Adrenal gland (tissue), 12 donors: ENCODE results near the gene ANTXR1. TPM values are rescaled to one million over a fixed set of nuclear protein-coding genes. Genes with fewer than 3 reads are reported as not detected.

Source experiments
- DNase-seq, 7 donors: peaks; one replicate each; pipeline ENCODE4 v3.0.0-alpha.2; 2019 to 2020
- H3K27ac ChIP-seq, 5 donors: fragments of 200-600 bp; sonication (generic) in 4 of 5; 1 replicate in 3 of 5; 2 replicates in 2 of 5; pipeline versions ENCODE4 v1.5.1 to v1.8.0; 2016 to 2020; ENCODE audit warnings: mild to moderate bottlenecking in 1 of 5
- H3K27me3 ChIP-seq: fragments of 200-600 bp; 2 replicates; pipeline ENCODE4 v1.8.0; 2021
- H3K36me3 ChIP-seq, 2 donors: fragments of 200-600 bp; replicated peaks in 1 of 2; 1 replicate in 1 of 2; 2 replicates in 1 of 2; pipeline versions ENCODE4 v1.5.1 to v1.8.0; 2018 to 2022
- H3K4me1 ChIP-seq, 2 donors: fragments of 200-600 bp; replicated peaks in 1 of 2; 1 replicate in 1 of 2; 2 replicates in 1 of 2; pipeline versions ENCODE4 v1.5.1 to v1.8.0; 2018 to 2021
- H3K4me3 ChIP-seq, 4 donors: fragments of 200-600 bp; sonication (generic) in 3 of 4; one replicate each; pipeline ENCODE4 v1.5.1; 2016 to 2018
- H3K9me3 ChIP-seq, 3 donors: fragments of 200-600 bp; sonication (generic) in 1 of 3; replicated peaks in 1 of 3; 1 replicate in 2 of 3; 2 replicates in 1 of 3; pipeline versions ENCODE4 v1.5.1 to v1.8.0; 2016 to 2021
- POLR2A ChIP-seq, 2 donors: fragments of 450-650 bp; IDR thresholded peaks; one replicate each; pipeline ENCODE4 v1.6.1; 2017; ENCODE audit warnings: antibody characterized with exemption in 2 of 2, mild to moderate bottlenecking in 2 of 2, moderate library complexity in 1 of 2
- WGBS, 4 donors: extraction: QIAGEN DNeasy Blood & Tissue Kit in 2 of 4; methylation state at CpG; one replicate each; pipeline versions ENCODE4 v1.1.5 to v1.1.7; 2013 to 2017; 5-methylcytosine and 5-hydroxymethylcytosine counted together
- intact Hi-C, 2 donors: fragments of 100-400 bp; cut with DNase I; formaldehyde crosslinking; loops; one replicate each; pipeline versions ENCODE4 v1.14.1 to v1.15.0; 2022 to 2023
- polyA plus RNA-seq, 3 donors: library from polyadenylated mRNA; stranded (reverse); fragments of 200-250 nt in 2 of 3; fragments of 350-450 nt in 1 of 3; fragmentation: Illumina TruSeq in 1 of 3; extraction: RNeasy Lipid Tissue Mini Kit (QIAGEN cat#74804) in 1 of 3; gene quantifications; one replicate each; pipeline ENCODE4 v1.2.3, GENCODE V29; 2013 to 2014
- total RNA-seq, 9 donors: library from RNA; depleted of rRNA in 4 of 9; stranded (reverse); fragments of >200 nt in 4 of 9; fragments of 120-200 nt in 1 of 9; fragmentation: NEBNext Ultra II Directional in 1 of 9; extraction: Animal tissue kit (Norgen Biotek cat#: 25700) in 1 of 9; gene quantifications; one replicate each; pipeline versions ENCODE4 v1.1.0 to v1.2.4, GENCODE V29; 2013 to 2023
- TF ChIP-seq, protein P1 (sequence below), 6 experiments: fragments of 450-650 bp in 4 of 6; fragments of 200-600 bp in 2 of 6; sonication (generic) in 1 of 6; IDR thresholded peaks; 1 replicate in 5 of 6; 2 replicates in 1 of 6; pipeline versions ENCODE4 v1.5.1 to v1.8.0; 2016 to 2021; ENCODE audit warnings: antibody characterized with exemption in 6 of 6, mild to moderate bottlenecking in 2 of 6, moderate library complexity in 1 of 6
- donor health status: healthy with polysubstance abuse.
- donor health status: Bipolar disorder and iron deficiency.
- donor health status: DM: yes; HTN: yes; CAD: no.
- donor health status: DM: no; HTN: no; CAD: no.
- donor health status: DM: no; HTN: no; CAD: no.
- donor health status: DM: yes; HTN: yes; CAD: no.

ANTXR1 gene
- total and polyA plus RNA-seq, 12 donors = 19.0 to 386 (median 119) TPM

DNA sequence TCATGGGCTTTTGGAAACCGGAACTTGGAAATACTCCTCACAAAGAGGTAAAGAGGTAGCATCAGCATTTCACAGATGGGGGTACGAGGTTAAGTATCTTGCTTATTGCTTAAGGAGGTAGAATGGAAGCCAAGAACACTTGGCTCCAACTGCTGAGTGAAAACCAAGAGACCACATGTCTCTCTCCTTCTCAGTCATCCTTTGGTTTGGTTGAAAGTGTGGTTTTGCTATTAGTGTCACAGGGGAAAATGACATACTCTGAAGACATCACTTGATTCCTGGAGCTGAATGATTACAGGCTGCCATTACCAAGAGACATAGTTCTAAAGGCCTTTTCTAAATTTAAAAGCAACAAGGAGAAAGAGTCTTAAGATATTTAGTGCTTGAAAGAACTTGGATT lies 41.5 kb downstream of the ANTXR1 start:
- DNase-seq = no peak
- Histone ChIP-seq H3K4me3 (no peak overlapping the region), H3K27me3 (no peaks in the 10 kb centered on the region), H3K36me3 (no peaks in the 10 kb centered on the region), H3K4me1 (peaks cover 0 to 11% of the 10 kb centered on the region in 2 donors), H3K9me3 (no peaks in the 10 kb centered on the region), H3K27ac (no peak overlapping the region)
- intact Hi-C loops = no loop called here
- TF ChIP-seq, protein P1, sequence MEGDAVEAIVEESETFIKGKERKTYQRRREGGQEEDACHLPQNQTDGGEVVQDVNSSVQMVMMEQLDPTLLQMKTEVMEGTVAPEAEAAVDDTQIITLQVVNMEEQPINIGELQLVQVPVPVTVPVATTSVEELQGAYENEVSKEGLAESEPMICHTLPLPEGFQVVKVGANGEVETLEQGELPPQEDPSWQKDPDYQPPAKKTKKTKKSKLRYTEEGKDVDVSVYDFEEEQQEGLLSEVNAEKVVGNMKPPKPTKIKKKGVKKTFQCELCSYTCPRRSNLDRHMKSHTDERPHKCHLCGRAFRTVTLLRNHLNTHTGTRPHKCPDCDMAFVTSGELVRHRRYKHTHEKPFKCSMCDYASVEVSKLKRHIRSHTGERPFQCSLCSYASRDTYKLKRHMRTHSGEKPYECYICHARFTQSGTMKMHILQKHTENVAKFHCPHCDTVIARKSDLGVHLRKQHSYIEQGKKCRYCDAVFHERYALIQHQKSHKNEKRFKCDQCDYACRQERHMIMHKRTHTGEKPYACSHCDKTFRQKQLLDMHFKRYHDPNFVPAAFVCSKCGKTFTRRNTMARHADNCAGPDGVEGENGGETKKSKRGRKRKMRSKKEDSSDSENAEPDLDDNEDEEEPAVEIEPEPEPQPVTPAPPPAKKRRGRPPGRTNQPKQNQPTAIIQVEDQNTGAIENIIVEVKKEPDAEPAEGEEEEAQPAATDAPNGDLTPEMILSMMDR (IDR thresholded peaks at IDR 0.05) = no peak
- TF ChIP-seq POLR2A (IDR thresholded peaks at IDR 0.05) = no peak
- 90 to 96% (median 93%) methylated on average over 2 of the region's 2 CpGs for WGBS, 4 donors

DNA sequence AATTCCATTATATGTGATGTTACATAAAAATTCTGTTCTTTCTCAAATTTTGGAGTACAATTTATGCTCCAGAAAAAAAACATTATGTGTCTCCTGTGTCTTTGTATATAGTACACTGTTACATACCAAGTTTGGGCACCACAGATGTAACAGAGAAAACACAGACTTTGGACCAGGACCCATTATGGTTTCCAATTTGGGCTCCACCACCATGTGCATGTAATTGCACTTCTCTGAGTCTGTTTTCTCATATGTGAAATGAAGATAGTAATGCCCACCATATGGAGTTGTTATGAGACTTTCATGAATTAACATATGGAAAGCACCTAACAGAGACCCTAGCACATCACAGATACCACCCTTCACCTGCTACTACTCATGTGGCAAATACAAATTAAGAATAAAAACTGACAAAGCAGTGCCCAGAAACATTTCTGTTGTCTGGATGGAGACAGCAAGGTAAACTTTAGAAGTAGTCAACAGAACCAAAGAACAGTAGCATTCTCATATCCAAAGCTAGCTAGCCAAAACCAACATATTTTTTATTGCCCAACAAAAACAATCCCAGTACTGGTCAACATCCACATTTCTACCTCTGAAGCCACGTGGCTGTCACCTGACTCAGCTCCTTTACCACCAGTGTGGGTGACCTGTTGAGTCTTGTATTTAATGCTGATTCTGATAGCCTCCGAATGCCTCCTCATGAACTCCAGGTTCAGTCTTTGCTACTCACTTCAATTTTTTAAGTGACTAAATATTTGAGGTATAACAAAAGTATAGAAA lies 42.9 kb downstream of the ANTXR1 start:
- H3K27me3 ChIP-seq = no peaks in the 10 kb centered on the region
- WGBS, 4 donors = 89 to 93% (median 91%) methylated on average over 2 of the region's 2 CpGs
- H3K4me3 ChIP-seq = no peak overlapping the region
- no peak for DNase-seq
- intact Hi-C loops = no loop called here
- H3K27ac ChIP-seq = no peak overlapping the region
- no peak for TF ChIP-seq POLR2A (IDR thresholded peaks at IDR 0.05)
- peaks cover 0 to 12% of the 10 kb centered on the region in 2 donors for H3K4me1 ChIP-seq
- H3K36me3 ChIP-seq = no peaks in the 10 kb centered on the region
- no peaks in the 10 kb centered on the region for H3K9me3 ChIP-seq

DNA sequence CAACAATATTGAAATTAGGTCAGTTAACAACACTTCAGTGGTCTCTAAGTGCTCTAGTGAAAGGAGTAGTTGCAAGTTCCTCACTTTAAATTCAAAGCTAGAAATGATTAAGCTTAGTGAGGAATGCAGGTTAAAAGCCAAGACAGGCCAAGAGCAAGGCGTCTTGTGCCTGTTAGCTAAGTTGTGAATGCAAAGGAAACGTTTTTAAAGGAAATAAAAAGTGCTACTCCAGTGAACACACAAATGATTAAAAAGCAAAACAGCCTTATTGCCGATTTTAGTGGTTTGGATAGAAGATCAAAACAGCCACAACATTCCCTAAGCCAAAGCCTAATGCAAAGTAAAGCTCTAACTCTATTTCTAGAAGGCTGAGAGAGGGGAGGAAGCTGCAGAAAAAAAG lies 44.7 kb downstream of the ANTXR1 start:
- Histone ChIP-seq H3K4me3 (no peak overlapping the region), H3K4me1 (peaks cover 12 to 29% of the 10 kb centered on the region in 2 donors), H3K9me3 (no peaks in the 10 kb centered on the region), H3K36me3 (no peaks in the 10 kb centered on the region), H3K27ac (no peak overlapping the region), H3K27me3 (no peaks in the 10 kb centered on the region)
- intact Hi-C loops = no loop called here
- WGBS, 4 donors = 78 to 84% (median 81%) methylated on average over 3 of the region's 3 CpGs
- no peak for DNase-seq
- TF ChIP-seq POLR2A (IDR thresholded peaks at IDR 0.05) = no peak
- TF ChIP-seq, protein P1 (IDR thresholded peaks at IDR 0.05) = no peak

DNA sequence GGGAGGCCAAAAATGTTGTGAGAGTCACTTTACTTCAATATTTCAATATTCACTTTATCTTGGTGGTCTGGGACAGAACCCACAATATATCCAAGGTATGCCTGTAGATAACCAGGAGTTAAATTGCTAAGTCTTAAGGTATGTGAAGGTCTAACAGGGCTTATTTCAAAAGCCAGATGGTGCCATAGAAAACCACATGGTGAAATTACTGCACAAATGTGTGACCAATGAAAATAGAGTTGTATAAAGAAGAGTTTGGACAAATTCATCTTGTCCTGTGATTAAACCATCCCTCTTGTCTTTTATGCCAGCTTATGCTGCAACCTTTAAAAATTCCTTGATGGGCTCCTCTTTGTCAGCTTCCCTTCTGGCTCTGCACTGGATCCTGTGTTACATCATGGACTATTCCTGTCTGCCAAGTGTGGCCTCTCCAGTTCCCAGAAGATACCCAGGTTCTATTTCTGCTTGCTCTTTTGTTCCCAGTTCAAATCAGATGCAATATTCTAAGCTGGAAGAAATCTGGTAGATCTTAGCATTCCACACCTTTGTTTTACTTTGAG lies 46.8 kb downstream of the ANTXR1 start:
- H3K4me3 ChIP-seq = no peak overlapping the region
- peaks cover 12 to 18% of the 10 kb centered on the region in 2 donors for H3K4me1 ChIP-seq
- no peaks in the 10 kb centered on the region for H3K9me3 ChIP-seq
- intact Hi-C loops = no loop called here
- no peaks in the 10 kb centered on the region for H3K27me3 ChIP-seq
- no peak overlapping the region for H3K27ac ChIP-seq
- no peaks in the 10 kb centered on the region for H3K36me3 ChIP-seq
- DNase-seq = no peak
- TF ChIP-seq POLR2A (IDR thresholded peaks at IDR 0.05) = no peak
- TF ChIP-seq, protein P1 (IDR thresholded peaks at IDR 0.05) = no peak
